ENCODE data around the gene ZBTB45.
"Not testable (repeated sequence)": the region's sequence is repeated elsewhere in the genome, so short reads cannot be mapped to it uniquely, and the experiment has no call there.

ZBTB45 gene

GRCh38 chr19:58491393-58491792 lies 28.2 kb downstream of the ZBTB45 start:
- DNase-seq (ENCODE audit: low read depth): no peak
- Histone ChIP-seq H3K27me3 (replicated peaks; ENCODE audit: control insufficient read depth, insufficient read depth, low read length) (no peaks in the 10 kb centered on the region), H3K36me3 (ENCODE audit: control insufficient read depth, insufficient read depth, low read length, severe bottlenecking) (no peaks in the 10 kb centered on the region), H3K4me1 (ENCODE audit: control insufficient read depth, insufficient read depth, low read length) (no peaks in the 10 kb centered on the region), H3K9ac (ENCODE audit: low read length) (no peak overlapping the region), H3K9me3 (ENCODE audit: control insufficient read depth, low read length) (no peaks in the 10 kb centered on the region), H3K4me3 (ENCODE audit: low read length) (no peak overlapping the region)

- DNase-seq (ENCODE audit: low read depth); H3K4me1 ChIP-seq (ENCODE audit: control insufficient read depth, insufficient read depth, low read length); H3K9ac ChIP-seq (ENCODE audit: low read length); H3K27me3 ChIP-seq (replicated peaks; ENCODE audit: control insufficient read depth, insufficient read depth, low read length); H3K9me3 ChIP-seq (ENCODE audit: control insufficient read depth, low read length); H3K4me3 ChIP-seq (ENCODE audit: low read length); H3K36me3 ChIP-seq (ENCODE audit: control insufficient read depth, insufficient read depth, low read length, severe bottlenecking): not testable (repeated sequence)
These were observed 35.3 kb downstream of the ZBTB45 start for GRCh38 chr19:58484349-58484748.

DNA sequence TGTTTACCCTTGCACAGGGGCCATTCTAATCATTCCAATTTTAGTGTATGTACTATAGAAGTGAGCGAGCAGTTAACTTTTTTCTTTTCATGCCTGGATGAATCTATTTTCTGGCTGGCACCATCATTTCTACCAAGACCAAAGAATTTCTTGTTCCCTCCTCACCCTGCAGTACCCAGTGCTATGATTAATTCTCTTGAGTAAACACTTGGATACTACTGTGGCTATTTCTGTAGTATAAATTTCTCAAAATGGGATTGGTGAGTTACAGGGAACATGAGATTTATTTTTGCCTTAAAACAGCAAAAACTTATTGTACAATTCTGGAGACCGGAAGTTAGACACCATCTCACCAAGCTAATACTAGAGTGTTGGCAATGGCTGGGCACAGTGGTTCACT lies 35.8 kb downstream of the ZBTB45 start:
- no peaks in the 10 kb centered on the region for H3K27me3 ChIP-seq (replicated peaks; ENCODE audit: control insufficient read depth, insufficient read depth, low read length)
- no peak overlapping the region for H3K9ac ChIP-seq (ENCODE audit: low read length)
- peaks cover 8% of the 10 kb centered on the region for H3K36me3 ChIP-seq (ENCODE audit: control insufficient read depth, insufficient read depth, low read length, severe bottlenecking)
- no peak for DNase-seq (ENCODE audit: low read depth)
- H3K4me3 ChIP-seq (ENCODE audit: low read length): no peak overlapping the region
- H3K4me1 ChIP-seq (ENCODE audit: control insufficient read depth, insufficient read depth, low read length): no peaks in the 10 kb centered on the region
- H3K9me3 ChIP-seq (ENCODE audit: control insufficient read depth, low read length): no peaks in the 10 kb centered on the region

DNA sequence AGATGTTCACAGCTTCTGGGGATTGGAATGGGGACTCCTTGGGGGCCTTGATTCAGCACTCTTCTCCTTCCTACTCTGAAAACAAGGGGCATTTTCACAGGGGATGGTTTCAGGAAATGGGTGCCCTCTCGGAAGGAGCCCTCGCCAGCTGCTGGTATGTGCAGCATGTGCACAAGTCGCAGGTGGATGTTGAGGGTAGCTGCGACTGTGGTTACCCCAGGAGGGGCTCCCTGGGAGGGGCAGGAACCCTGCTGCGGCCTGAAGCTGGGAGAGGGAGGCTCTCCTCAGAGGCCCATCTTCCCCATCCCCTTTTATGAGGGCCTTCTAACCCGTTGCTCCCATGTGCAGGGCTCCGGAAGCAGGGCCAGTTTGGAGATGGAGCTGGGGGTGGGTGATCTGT lies 37.2 kb downstream of the ZBTB45 start:
- Histone ChIP-seq H3K4me3 (ENCODE audit: low read length) (no peak overlapping the region), H3K27me3 (replicated peaks; ENCODE audit: control insufficient read depth, insufficient read depth, low read length) (no peaks in the 10 kb centered on the region), H3K9me3 (ENCODE audit: control insufficient read depth, low read length) (no peaks in the 10 kb centered on the region), H3K4me1 (ENCODE audit: control insufficient read depth, insufficient read depth, low read length) (no peaks in the 10 kb centered on the region), H3K9ac (ENCODE audit: low read length) (no peak overlapping the region), H3K36me3 (ENCODE audit: control insufficient read depth, insufficient read depth, low read length, severe bottlenecking) (peaks cover 8% of the 10 kb centered on the region)
- no peak for DNase-seq (ENCODE audit: low read depth)

DNA sequence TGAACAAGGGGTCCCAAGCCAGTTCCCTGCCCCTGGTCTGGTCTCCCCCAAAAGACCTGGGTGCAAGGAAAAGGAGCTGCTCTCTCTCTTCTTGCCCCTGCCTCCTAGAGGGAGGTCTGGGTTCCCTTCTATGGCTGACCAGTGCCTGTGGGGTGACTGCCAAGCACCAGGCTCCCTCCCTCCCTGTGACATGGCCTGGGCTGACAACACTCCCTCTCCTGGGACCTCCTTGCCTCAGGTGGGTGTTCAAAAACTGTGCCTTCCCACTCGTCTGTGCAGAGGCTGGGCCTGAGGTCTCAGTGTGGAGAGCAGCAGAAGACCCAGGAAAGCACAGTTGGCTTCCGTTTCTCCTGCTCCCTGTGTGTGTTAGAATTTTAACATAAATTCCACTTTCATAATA lies 38.8 kb downstream of the ZBTB45 start:
- Histone ChIP-seq H3K9me3 (ENCODE audit: control insufficient read depth, low read length) (no peaks in the 10 kb centered on the region), H3K36me3 (ENCODE audit: control insufficient read depth, insufficient read depth, low read length, severe bottlenecking) (peaks cover 8% of the 10 kb centered on the region), H3K9ac (ENCODE audit: low read length) (no peak overlapping the region), H3K4me1 (ENCODE audit: control insufficient read depth, insufficient read depth, low read length) (peaks cover 10% of the 10 kb centered on the region), H3K4me3 (ENCODE audit: low read length) (no peak overlapping the region), H3K27me3 (replicated peaks; ENCODE audit: control insufficient read depth, insufficient read depth, low read length) (no peaks in the 10 kb centered on the region)
- no peak for DNase-seq (ENCODE audit: low read depth)

DNA sequence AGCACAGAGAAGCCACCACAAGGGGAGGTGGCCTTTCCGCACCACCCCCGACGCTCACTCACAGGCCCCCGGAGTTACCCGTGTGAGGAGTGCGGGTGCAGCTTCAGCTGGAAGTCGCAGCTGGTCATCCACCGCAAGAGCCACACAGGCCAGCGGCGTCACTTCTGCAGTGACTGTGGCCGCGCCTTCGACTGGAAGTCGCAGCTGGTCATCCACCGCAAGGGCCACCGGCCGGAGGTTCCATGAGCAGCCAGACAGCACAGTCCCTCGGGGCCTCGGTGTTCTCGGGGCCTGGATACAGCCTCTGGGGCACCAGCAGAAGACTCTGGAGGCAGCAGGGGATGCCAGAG lies 39.2 kb downstream of the ZBTB45 start:
- H3K27me3 ChIP-seq (replicated peaks; ENCODE audit: control insufficient read depth, insufficient read depth, low read length): no peaks in the 10 kb centered on the region
- DNase-seq (ENCODE audit: low read depth): no peak
- peaks cover 11% of the 10 kb centered on the region for H3K4me1 ChIP-seq (ENCODE audit: control insufficient read depth, insufficient read depth, low read length)
- H3K36me3 ChIP-seq (ENCODE audit: control insufficient read depth, insufficient read depth, low read length, severe bottlenecking): peaks cover 8% of the 10 kb centered on the region
- H3K9me3 ChIP-seq (ENCODE audit: control insufficient read depth, low read length): no peaks in the 10 kb centered on the region
- no peak overlapping the region for H3K4me3 ChIP-seq (ENCODE audit: low read length)
- no peak overlapping the region for H3K9ac ChIP-seq (ENCODE audit: low read length)

DNA sequence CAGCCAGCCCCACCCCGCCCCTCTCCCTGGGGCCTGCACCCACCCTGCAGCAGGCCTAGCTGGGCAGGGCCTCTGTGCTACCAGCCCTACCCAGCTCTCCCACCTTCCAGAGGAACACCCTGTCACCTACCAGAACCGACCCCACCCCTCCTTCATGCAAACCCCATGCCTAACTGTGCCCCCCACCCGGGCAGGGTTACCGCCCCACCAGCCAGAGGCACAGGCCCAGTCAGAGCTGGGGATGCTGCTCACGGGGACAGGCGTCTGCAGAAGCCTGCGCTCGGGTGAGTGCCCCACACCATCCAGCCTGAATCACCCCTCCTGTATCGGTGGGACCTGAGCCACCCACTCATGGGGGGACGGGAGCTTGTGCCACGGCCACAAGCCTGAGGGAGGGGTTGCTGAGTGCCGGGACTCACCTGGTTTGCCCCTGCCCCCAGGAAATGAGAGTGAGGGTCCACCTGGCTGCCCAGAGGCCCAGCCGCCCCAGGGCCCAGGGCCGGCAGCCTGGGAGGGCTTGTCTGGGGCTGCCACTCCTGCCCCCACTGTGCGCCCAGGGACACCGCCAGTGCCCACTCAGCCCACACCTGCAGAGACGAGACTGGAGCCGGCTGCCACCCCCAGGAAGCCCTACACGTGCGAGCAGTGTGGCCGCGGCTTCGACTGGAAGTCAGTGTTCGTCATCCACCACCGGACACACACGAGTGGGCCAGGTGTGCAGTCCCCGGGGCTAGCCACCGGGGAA lies 39.7 kb downstream of the ZBTB45 start:
- no peaks in the 10 kb centered on the region for H3K27me3 ChIP-seq (replicated peaks; ENCODE audit: control insufficient read depth, insufficient read depth, low read length)
- peaks cover 16% of the 10 kb centered on the region for H3K4me1 ChIP-seq (ENCODE audit: control insufficient read depth, insufficient read depth, low read length)
- DNase-seq (ENCODE audit: low read depth): no peak
- H3K9ac ChIP-seq (ENCODE audit: low read length): no peak overlapping the region
- no peak overlapping the region for H3K4me3 ChIP-seq (ENCODE audit: low read length)
- peaks cover 8% of the 10 kb centered on the region for H3K36me3 ChIP-seq (ENCODE audit: control insufficient read depth, insufficient read depth, low read length, severe bottlenecking)
- H3K9me3 ChIP-seq (ENCODE audit: control insufficient read depth, low read length): no peaks in the 10 kb centered on the region

GRCh38 chr19:58479303-58479702 lies 40.3 kb downstream of the ZBTB45 start:
- H3K9ac ChIP-seq (ENCODE audit: low read length): no peak overlapping the region
- no peak overlapping the region for H3K4me3 ChIP-seq (ENCODE audit: low read length)
- H3K4me1 ChIP-seq (ENCODE audit: control insufficient read depth, insufficient read depth, low read length): peaks cover 22% of the 10 kb centered on the region
- H3K27me3 ChIP-seq (replicated peaks; ENCODE audit: control insufficient read depth, insufficient read depth, low read length): no peaks in the 10 kb centered on the region
- peaks cover 8% of the 10 kb centered on the region for H3K36me3 ChIP-seq (ENCODE audit: control insufficient read depth, insufficient read depth, low read length, severe bottlenecking)
- no peak for DNase-seq (ENCODE audit: low read depth)
- no peaks in the 10 kb centered on the region for H3K9me3 ChIP-seq (ENCODE audit: control insufficient read depth, low read length)

DNA sequence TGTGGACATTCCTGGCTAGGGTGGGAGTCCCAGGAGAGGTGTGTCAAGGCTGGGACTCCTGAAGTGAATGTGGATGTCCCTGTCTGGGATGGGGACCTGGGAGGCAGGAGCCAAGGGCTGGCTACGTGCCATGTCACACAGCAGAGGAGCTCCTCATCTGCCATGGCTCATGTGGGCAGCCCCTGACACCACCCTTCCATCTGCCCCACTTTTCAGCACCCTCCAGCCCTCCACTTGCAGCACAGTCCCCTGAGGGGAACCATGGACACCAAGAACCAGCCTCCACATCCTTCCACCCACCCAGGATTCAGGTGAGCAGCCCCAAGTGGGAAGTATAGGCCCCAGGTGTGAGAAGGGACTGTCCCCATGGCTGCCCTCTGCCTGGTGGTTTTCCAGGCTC lies 41.7 kb downstream of the ZBTB45 start:
- H3K4me1 ChIP-seq (ENCODE audit: control insufficient read depth, insufficient read depth, low read length): peaks cover 22% of the 10 kb centered on the region
- H3K27me3 ChIP-seq (replicated peaks; ENCODE audit: control insufficient read depth, insufficient read depth, low read length): no peaks in the 10 kb centered on the region
- no peak for DNase-seq (ENCODE audit: low read depth)
- no peak overlapping the region for H3K9ac ChIP-seq (ENCODE audit: low read length)
- no peaks in the 10 kb centered on the region for H3K9me3 ChIP-seq (ENCODE audit: control insufficient read depth, low read length)
- H3K36me3 ChIP-seq (ENCODE audit: control insufficient read depth, insufficient read depth, low read length, severe bottlenecking): peaks cover 6% of the 10 kb centered on the region
- H3K4me3 ChIP-seq (ENCODE audit: low read length): no peak overlapping the region

DNA sequence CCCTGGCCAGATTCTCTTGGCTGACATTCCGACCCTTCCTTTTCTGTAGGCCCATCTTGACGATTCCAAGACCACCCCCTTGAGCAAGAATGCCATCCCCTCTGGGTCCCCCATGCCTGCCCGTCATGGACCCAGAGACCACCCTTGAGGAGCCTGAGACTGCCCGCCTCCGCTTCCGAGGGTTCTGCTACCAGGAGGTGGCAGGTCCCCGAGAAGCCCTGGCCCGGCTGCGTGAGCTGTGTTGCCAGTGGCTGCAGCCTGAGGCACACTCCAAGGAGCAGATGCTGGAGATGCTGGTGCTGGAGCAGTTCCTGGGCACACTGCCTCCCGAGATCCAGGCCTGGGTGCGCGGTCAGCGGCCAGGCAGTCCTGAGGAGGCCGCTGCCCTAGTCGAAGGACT lies 42.5 kb downstream of the ZBTB45 start:
- Histone ChIP-seq H3K4me3 (ENCODE audit: low read length) (peak overlapping the region; percentile 89), H3K9me3 (ENCODE audit: control insufficient read depth, low read length) (no peaks in the 10 kb centered on the region), H3K9ac (ENCODE audit: low read length) (peak overlapping the region; percentile 92), H3K36me3 (ENCODE audit: control insufficient read depth, insufficient read depth, low read length, severe bottlenecking) (peaks cover 10% of the 10 kb centered on the region), H3K4me1 (ENCODE audit: control insufficient read depth, insufficient read depth, low read length) (peaks cover 22% of the 10 kb centered on the region), H3K27me3 (replicated peaks; ENCODE audit: control insufficient read depth, insufficient read depth, low read length) (no peaks in the 10 kb centered on the region)
- no peak for DNase-seq (ENCODE audit: low read depth)

- DNase-seq (ENCODE audit: low read depth): peak; percentile 31
- Histone ChIP-seq H3K27me3 (replicated peaks; ENCODE audit: control insufficient read depth, insufficient read depth, low read length) (no peaks in the 10 kb centered on the region), H3K4me3 (ENCODE audit: low read length) (peak overlapping the region; percentile 89), H3K9ac (ENCODE audit: low read length) (peak overlapping the region; percentile 92), H3K9me3 (ENCODE audit: control insufficient read depth, low read length) (no peaks in the 10 kb centered on the region), H3K36me3 (ENCODE audit: control insufficient read depth, insufficient read depth, low read length, severe bottlenecking) (peaks cover 16% of the 10 kb centered on the region), H3K4me1 (ENCODE audit: control insufficient read depth, insufficient read depth, low read length) (peaks cover 22% of the 10 kb centered on the region)
These were observed 43.1 kb downstream of the ZBTB45 start for GRCh38 chr19:58476498-58477015.
